Spleen (tissue), 11 donors: Measurements from ENCODE around the gene MAST4. TPM values are rescaled to one million over a fixed set of nuclear protein-coding genes. Genes with fewer than 3 reads are reported as not detected.

ENCODE experiments used
- DNase-seq: peaks from one replicate; pipeline ENCODE4 v3.0.0-alpha.2; 2020
- H3K27ac ChIP-seq, 8 donors: fragments of 200-600 bp; sonication (generic) in 7 of 8; 1 replicate in 4 of 8; 2 replicates in 4 of 8; pipeline versions ENCODE4 v1.5.0 to v1.8.0; 2016 to 2021; ENCODE audit warnings: inconsistent platforms in 4 of 8, mild to moderate bottlenecking in 4 of 8, moderate library complexity in 1 of 8
- H3K27me3 ChIP-seq, 7 donors: fragments of 200-600 bp; sonication (generic) in 6 of 7; replicated peaks in 1 of 7; 1 replicate in 4 of 7; 2 replicates in 3 of 7; pipeline versions ENCODE4 v1.5.0 to v1.8.0; 2016 to 2021; ENCODE audit warnings: inconsistent platforms in 3 of 7, mild to moderate bottlenecking in 1 of 7
- H3K36me3 ChIP-seq, 6 donors: fragments of 200-600 bp; sonication (generic) in 5 of 6; 1 replicate in 4 of 6; 2 replicates in 2 of 6; pipeline versions ENCODE4 v1.5.0 to v1.8.0; 2016 to 2021; ENCODE audit warnings: inconsistent platforms in 2 of 6
- H3K4me1 ChIP-seq, 6 donors: fragments of 200-600 bp; sonication (generic) in 5 of 6; 1 replicate in 3 of 6; 2 replicates in 3 of 6; pipeline versions ENCODE4 v1.5.0 to v1.8.0; 2016 to 2021; ENCODE audit warnings: inconsistent platforms in 3 of 6
- H3K4me3 ChIP-seq, 8 donors: fragments of 200-600 bp; sonication (generic) in 7 of 8; 1 replicate in 4 of 8; 2 replicates in 4 of 8; pipeline versions ENCODE4 v1.5.0 to v1.8.0; 2016 to 2021; ENCODE audit warnings: inconsistent platforms in 4 of 8, mild to moderate bottlenecking in 4 of 8, moderate library complexity in 2 of 8
- H3K9me3 ChIP-seq, 8 donors: fragments of 200-600 bp; sonication (generic) in 7 of 8; 1 replicate in 4 of 8; 2 replicates in 4 of 8; pipeline versions ENCODE4 v1.5.0 to v1.8.0; 2016 to 2021; ENCODE audit warnings: inconsistent platforms in 4 of 8
- POLR2A ChIP-seq, 3 donors: fragments of 450-650 bp; IDR thresholded peaks; one replicate each; pipeline ENCODE4 v1.5.1; 2017; ENCODE audit warnings: antibody characterized with exemption in 3 of 3, mild to moderate bottlenecking in 1 of 3
- POLR2AphosphoS5 ChIP-seq, 3 donors: sonication (generic); formaldehyde crosslinking; IDR thresholded peaks; one replicate each; pipeline ENCODE4 v1.5.1; 2017; ENCODE audit warnings: antibody characterized with exemption in 3 of 3
- WGBS, 5 donors: extraction: QIAGEN DNeasy Blood & Tissue Kit in 3 of 5; methylation state at CpG; one replicate each; pipeline versions ENCODE4 v1.1.5 to v1.1.7; 2013 to 2018; 5-methylcytosine and 5-hydroxymethylcytosine counted together
- intact Hi-C: fragments of 100-400 bp; cut with DNase I; formaldehyde crosslinking; loops from one replicate; pipeline ENCODE4 v1.15.0; 2023; ENCODE audit warnings: low total_unique reads
- polyA plus RNA-seq, 3 donors: library from polyadenylated mRNA; stranded (reverse); fragments of 200-250 nt; gene quantifications; one replicate each; pipeline ENCODE4 v1.2.1, GENCODE V29; 2013
- total RNA-seq, 7 donors: library from RNA; depleted of rRNA in 3 of 7; stranded (reverse); fragments of >200 nt in 3 of 7; fragmentation: NEBNext Ultra II Directional in 4 of 7; extraction: Animal tissue kit (Norgen Biotek cat#: 25700) in 4 of 7; gene quantifications; one replicate each; pipeline versions ENCODE4 v1.1.0 to v1.2.1, GENCODE V29; 2016 to 2021
- TF ChIP-seq, protein P1 (sequence below), 11 experiments: fragments of 200-600 bp in 7 of 11; fragments of 450-650 bp in 4 of 11; sonication (generic) in 4 of 11; IDR thresholded peaks in 8 of 11; conservative IDR thresholded peaks in 3 of 11; 1 replicate in 7 of 11; 2 replicates in 4 of 11; pipeline versions ENCODE4 v1.4.0 to v1.8.0; 2016 to 2021; ENCODE audit warnings: antibody characterized with exemption in 11 of 11, inconsistent platforms in 4 of 11, mild to moderate bottlenecking in 1 of 11
- donor health status: healthy with polysubstance abuse.
- donor health status: DM: no; HTN: no; CAD: no; lungs with moderate emphysema.
- donor health status: DM: no; HTN: no; CAD: no.
- donor health status: Bipolar disorder and iron deficiency.
- donor health status: healthy.
- donor health status: DM: no; HTN: no; CAD: no.
- donor health status: DM: yes; HTN: yes; CAD: no.

MAST4 gene
- total and polyA plus RNA-seq, 10 donors = 2.5 to 43.7 (median 25.4) TPM

DNA sequence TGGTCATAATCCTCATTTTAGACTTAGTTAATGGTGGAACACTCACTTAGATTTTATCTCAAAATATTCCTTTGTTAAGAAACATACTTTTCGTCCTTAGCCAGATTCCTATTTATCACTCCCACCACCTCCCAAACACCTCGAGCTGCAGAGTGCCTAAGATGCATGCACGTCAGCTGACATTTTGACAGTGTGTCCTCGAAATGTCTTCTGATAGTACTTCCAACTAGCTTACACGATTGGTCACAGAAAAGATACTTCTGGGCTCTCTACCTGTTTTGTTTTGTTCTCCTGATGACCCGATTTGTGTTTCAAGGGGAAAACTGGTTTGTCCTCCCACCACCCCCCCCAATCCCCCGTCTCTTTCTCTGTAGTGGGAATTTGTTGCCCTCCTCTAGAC, 230.1 kb downstream of the MAST4 start:
- no peak for DNase-seq
- H3K27me3 ChIP-seq = peaks cover 0 to 27% (median 0%) of the 10 kb centered on the region in 7 donors
- intact Hi-C loops = no loop called here
- WGBS, 5 donors = 87 to 92% (median 87%) methylated on average over 7 of the region's 7 CpGs
- H3K36me3 ChIP-seq = no peaks in the 10 kb centered on the region
- no peaks in the 10 kb centered on the region for H3K9me3 ChIP-seq
- no peak overlapping the region for H3K27ac ChIP-seq
- H3K4me3 ChIP-seq = no peak overlapping the region
- peaks cover 4 to 26% (median 17%) of the 10 kb centered on the region in 6 donors for H3K4me1 ChIP-seq
- TF ChIP-seq POLR2AphosphoS5 (IDR thresholded peaks at IDR 0.05) = no peak

DNA sequence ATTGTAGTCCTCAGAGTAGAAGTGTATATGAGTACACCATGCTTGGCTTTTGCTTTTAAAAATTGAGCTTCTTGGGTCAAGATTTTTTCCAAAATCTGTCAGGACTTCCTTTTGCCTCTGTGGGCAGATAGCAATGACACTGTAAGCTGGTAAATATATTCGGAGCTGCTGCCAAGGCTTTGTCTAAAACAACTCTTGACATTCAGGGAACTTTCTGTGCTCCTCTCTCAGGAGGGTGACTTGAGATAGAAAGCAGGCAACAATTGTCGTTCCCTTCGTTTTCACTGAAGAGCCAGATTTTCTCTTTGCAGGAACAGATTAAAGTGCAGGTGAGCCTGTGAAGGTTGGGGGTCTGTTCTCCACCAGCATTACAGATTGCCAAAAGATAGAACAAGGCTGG, 230.5 kb downstream of the MAST4 start:
- Histone ChIP-seq H3K27me3 (peaks cover 0 to 27% (median 0%) of the 10 kb centered on the region in 7 donors), H3K27ac (no peak overlapping the region), H3K4me3 (no peak overlapping the region), H3K9me3 (no peaks in the 10 kb centered on the region), H3K4me1 (peaks cover 4 to 26% (median 17%) of the 10 kb centered on the region in 6 donors), H3K36me3 (no peaks in the 10 kb centered on the region)
- TF ChIP-seq POLR2AphosphoS5 (IDR thresholded peaks at IDR 0.05) (no peak), POLR2A (IDR thresholded peaks at IDR 0.05) (no peak)
- TF ChIP-seq, protein P1, sequence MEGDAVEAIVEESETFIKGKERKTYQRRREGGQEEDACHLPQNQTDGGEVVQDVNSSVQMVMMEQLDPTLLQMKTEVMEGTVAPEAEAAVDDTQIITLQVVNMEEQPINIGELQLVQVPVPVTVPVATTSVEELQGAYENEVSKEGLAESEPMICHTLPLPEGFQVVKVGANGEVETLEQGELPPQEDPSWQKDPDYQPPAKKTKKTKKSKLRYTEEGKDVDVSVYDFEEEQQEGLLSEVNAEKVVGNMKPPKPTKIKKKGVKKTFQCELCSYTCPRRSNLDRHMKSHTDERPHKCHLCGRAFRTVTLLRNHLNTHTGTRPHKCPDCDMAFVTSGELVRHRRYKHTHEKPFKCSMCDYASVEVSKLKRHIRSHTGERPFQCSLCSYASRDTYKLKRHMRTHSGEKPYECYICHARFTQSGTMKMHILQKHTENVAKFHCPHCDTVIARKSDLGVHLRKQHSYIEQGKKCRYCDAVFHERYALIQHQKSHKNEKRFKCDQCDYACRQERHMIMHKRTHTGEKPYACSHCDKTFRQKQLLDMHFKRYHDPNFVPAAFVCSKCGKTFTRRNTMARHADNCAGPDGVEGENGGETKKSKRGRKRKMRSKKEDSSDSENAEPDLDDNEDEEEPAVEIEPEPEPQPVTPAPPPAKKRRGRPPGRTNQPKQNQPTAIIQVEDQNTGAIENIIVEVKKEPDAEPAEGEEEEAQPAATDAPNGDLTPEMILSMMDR (IDR thresholded peaks at IDR 0.05 in 8 of 11, conservative IDR thresholded peaks at IDR 0.05 in 3 of 11) = no peak
- no peak for DNase-seq
- intact Hi-C loops = no loop called here
- WGBS, 5 donors = 75 to 88% (median 80%) methylated on average over 3 of the region's 3 CpGs

DNA sequence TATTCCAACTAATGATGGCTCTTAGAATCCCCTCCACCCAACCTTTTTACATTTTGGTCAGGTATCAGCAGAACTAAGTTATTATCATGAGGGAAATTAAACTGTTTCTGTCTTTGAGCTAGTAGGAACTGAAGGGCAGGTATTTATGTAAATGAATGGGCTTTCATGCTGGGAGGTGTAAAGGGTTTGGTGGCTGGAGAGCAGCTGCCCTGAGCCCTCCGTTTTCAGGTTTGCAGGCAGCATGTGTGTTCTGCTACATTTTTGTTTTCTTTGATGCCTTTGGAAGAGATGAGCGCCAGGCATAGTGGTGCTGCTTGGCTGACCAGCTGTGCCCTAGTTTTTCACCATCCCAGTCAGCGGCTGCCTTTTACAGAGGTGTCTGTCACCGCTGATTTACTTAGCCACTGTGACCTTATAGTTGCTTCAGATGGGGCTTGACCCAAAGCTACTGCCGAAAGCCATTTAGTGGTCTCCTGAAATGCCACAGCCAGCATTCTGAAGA, 231.9 kb downstream of the MAST4 start:
- peak overlapping the region in 6 of 8 donors; percentile 16 to 61 (median 22) for H3K4me3 ChIP-seq
- H3K4me1 ChIP-seq = peaks cover 4 to 26% (median 17%) of the 10 kb centered on the region in 6 donors
- H3K27ac ChIP-seq = peak overlapping the region in 1 of 8 donors; percentile 40
- 15 to 46% (median 33%) methylated on average over 5 of the region's 5 CpGs for WGBS, 5 donors
- peaks cover 0 to 27% (median 0%) of the 10 kb centered on the region in 7 donors for H3K27me3 ChIP-seq
- no peak for DNase-seq
- no peaks in the 10 kb centered on the region for H3K36me3 ChIP-seq
- no peaks in the 10 kb centered on the region for H3K9me3 ChIP-seq
- no peak for TF ChIP-seq POLR2AphosphoS5 (IDR thresholded peaks at IDR 0.05)
- no peak for TF ChIP-seq POLR2A (IDR thresholded peaks at IDR 0.05)
- TF ChIP-seq, protein P1 (IDR thresholded peaks at IDR 0.05 in 8 of 11, conservative IDR thresholded peaks at IDR 0.05 in 3 of 11) = no peak
- intact Hi-C loops = no loop called here

DNA sequence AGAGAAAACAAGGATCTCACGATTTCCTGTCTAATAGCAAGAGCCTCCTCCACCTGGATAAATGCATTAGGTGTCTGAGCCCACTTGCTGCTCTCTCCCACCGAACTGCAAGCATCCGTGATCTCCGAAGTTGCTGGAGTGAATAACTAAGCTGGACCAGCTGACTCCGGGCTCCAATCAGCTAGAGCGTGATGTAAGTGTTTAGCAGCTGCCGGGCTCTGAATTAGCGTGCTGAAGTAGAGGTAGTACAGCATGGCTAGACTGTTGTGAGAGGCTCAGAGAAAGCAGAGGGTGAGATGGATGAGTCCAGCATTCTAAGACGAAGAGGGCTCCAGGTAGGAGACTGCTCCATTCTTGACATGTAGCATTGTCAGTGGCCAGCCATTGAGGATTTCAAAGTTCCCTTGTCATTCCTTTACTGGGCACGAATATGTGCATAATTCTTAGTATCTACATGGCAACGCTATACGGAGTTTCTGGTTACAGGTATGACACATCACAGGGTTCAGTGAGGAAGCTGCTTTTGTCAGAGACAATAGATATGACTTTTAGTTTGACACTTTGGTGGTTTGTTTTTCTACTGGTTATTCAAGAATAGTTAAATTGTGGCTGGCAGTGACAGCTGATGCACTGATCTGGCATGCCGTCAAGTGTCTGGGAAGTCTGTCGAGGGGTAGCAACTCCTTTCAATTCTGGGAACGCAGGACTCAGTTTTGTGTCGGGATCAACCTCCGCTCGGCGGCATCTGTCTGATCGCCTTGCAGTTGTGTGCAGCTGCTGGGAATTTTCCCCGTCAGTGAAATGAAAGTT, 232.6 kb downstream of the MAST4 start:
- Histone ChIP-seq H3K4me3 (peak overlapping the region in 7 of 8 donors; percentile 13 to 61 (median 21)), H3K27ac (peak overlapping the region in 4 of 8 donors; percentile 9 to 61 (median 42)), H3K4me1 (peaks cover 4 to 26% (median 17%) of the 10 kb centered on the region in 6 donors), H3K36me3 (no peaks in the 10 kb centered on the region), H3K27me3 (peaks cover 0 to 27% (median 0%) of the 10 kb centered on the region in 7 donors), H3K9me3 (no peaks in the 10 kb centered on the region)
- peak; percentile 89 for DNase-seq
- TF ChIP-seq POLR2A (IDR thresholded peaks at IDR 0.05) = no peak
- TF ChIP-seq POLR2AphosphoS5 (IDR thresholded peaks at IDR 0.05) = no peak
- TF ChIP-seq, protein P1 (IDR thresholded peaks at IDR 0.05 in 8 of 11, conservative IDR thresholded peaks at IDR 0.05 in 3 of 11) = no peak
- intact Hi-C loops = no loop called here
- 1 to 6% (median 3%) methylated on average over 21 of the region's 21 CpGs for WGBS, 5 donors
